ENCODE results near the gene TLK1.

DNA sequence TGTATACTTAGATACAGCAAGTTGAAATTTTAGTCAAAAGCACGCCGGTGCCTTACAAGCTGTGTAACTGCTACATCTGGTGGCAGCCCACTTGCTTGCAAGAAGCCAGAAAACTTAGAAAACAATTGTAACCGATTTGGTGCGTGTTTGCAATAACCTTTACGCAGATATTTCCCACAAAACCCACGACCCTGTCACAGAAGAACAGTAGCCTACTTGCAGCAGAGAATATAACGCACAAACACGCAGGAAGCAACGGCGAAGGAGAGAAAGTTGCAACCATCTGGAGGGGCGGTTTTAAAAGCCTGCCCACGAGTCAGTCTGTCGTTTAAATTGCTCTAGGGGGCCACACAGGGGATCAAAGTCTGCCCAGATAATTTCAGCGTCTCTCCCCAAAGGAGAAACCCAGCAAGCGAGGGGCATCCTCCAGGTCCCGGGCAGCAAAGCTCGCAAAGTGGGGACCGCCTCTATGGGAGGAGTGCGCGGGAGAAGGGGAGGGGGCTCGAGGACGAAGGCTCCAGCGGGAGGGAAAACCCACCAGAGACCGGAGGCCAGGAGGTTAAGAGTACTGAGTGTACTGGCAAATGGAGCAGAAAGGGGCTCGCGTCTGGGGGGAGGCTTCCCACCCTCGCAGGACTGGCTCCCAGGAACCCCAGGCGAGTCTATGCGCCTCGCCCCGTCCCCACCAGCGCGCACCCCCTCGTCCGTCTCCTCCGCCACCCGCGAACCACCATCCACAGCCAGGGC is 1.1 kb downstream of the TLK1 start:
- TF ChIP-seq, protein P1, sequence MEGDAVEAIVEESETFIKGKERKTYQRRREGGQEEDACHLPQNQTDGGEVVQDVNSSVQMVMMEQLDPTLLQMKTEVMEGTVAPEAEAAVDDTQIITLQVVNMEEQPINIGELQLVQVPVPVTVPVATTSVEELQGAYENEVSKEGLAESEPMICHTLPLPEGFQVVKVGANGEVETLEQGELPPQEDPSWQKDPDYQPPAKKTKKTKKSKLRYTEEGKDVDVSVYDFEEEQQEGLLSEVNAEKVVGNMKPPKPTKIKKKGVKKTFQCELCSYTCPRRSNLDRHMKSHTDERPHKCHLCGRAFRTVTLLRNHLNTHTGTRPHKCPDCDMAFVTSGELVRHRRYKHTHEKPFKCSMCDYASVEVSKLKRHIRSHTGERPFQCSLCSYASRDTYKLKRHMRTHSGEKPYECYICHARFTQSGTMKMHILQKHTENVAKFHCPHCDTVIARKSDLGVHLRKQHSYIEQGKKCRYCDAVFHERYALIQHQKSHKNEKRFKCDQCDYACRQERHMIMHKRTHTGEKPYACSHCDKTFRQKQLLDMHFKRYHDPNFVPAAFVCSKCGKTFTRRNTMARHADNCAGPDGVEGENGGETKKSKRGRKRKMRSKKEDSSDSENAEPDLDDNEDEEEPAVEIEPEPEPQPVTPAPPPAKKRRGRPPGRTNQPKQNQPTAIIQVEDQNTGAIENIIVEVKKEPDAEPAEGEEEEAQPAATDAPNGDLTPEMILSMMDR (IDR thresholded peaks at IDR 0.05; ENCODE audit: insufficient read depth, low read depth, low read length): peak; percentile 51
- TF ChIP-seq EZH2 (IDR thresholded peaks at IDR 0.05; ENCODE audit: insufficient read depth, low read length): no peak

Data from astrocyte (in vitro differentiated cells and primary cell).